Anterior cingulate cortex (tissue), 58 donors: ENCODE data around the gene YIPF2.
A peak's percentile ranks its signal among the peaks of the same experiment; 100 is the strongest.
"Not testable (repeated sequence)": the region's sequence is repeated elsewhere in the genome, so short reads cannot be mapped to it uniquely, and the experiment has no call there.

Experiments used
- DNase-seq, 58 donors: peaks; one replicate each; lab custom pipeline; 2025; lab: John Stamatoyannopoulos, UW

The YIPF2 gene

GRCh38 chr19:10943412-10943811, 15.0 kb upstream of the YIPF2 start:
- not testable (repeated sequence) for DNase-seq

- not testable (repeated sequence) for DNase-seq
These were observed 13.2 kb upstream of the YIPF2 start for GRCh38 chr19:10941649-10942048.

- peak in 10 of 58 donors; percentile 5 to 55 (median 24) for DNase-seq
These were observed 8.2 kb upstream of the YIPF2 start for GRCh38 chr19:10936661-10937084.

GRCh38 chr19:10935371-10936059, 7.1 kb upstream of the YIPF2 start:
- DNase-seq, result no peak

GRCh38 chr19:10929402-10929794, 959 bp upstream of the YIPF2 start:
- peak in 2 of 58 donors; percentile 3 to 33 for DNase-seq

- DNase-seq, result peak in 2 of 58 donors; percentile 5 to 27
These were observed 493 bp downstream of the YIPF2 start for GRCh38 chr19:10927730-10928562.

- DNase-seq, result no peak
These were observed 3.8 kb downstream of the YIPF2 start for GRCh38 chr19:10924597-10924996.

- DNase-seq, result no peak
These were observed 5.0 kb downstream of the YIPF2 start for GRCh38 chr19:10923260-10924112.

GRCh38 chr19:10922638-10923014, 5.8 kb downstream of the YIPF2 start:
- DNase-seq, result no peak

- no peak for DNase-seq
These were observed 6.4 kb downstream of the YIPF2 start for GRCh38 chr19:10921910-10922637.

GRCh38 chr19:10921199-10921909, 7.1 kb downstream of the YIPF2 start:
- DNase-seq, result peak in 15 of 58 donors; percentile 7 to 58 (median 23)

GRCh38 chr19:10920781-10921180, 7.7 kb downstream of the YIPF2 start:
- DNase-seq, result peak in 1 of 58 donors; percentile 52

- no peak for DNase-seq
These were observed 8.2 kb downstream of the YIPF2 start for GRCh38 chr19:10920288-10920655.

- peak in 1 of 58 donors; percentile 17 for DNase-seq
These were observed 8.8 kb downstream of the YIPF2 start for GRCh38 chr19:10919352-10920287.

GRCh38 chr19:10918359-10918758, 10.1 kb downstream of the YIPF2 start:
- DNase-seq, result no peak

- no peak for DNase-seq
These were observed 11.8 kb downstream of the YIPF2 start for GRCh38 chr19:10916602-10917001.

- DNase-seq, result no peak
These were observed 13.0 kb downstream of the YIPF2 start for GRCh38 chr19:10915130-10916091.
